Right lobe of liver (tissue), 4 donors: ENCODE results near the gene SLC16A10.

Source experiments
- POLR2A ChIP-seq: fragments of 450-650 bp; IDR thresholded peaks from one replicate; pipeline ENCODE4 v1.6.1; 2017; ENCODE audit warnings: antibody characterized with exemption, mild to moderate bottlenecking
- TF ChIP-seq, protein P1 (sequence below), 4 donors: fragments of 200-600 bp in 3 of 4; fragments of 450-650 bp in 1 of 4; IDR thresholded peaks; one replicate each; pipeline versions ENCODE4 v1.5.1 to v1.8.0; 2016 to 2022; ENCODE audit warnings: antibody characterized with exemption in 4 of 4, mild to moderate bottlenecking in 2 of 4
- donor health status: DM: no; HTN: no; CAD: no.
- donor health status: DM: no; HTN: no; CAD: no.
- donor health status: DM: no; HTN: yes; CAD: no.

DNA sequence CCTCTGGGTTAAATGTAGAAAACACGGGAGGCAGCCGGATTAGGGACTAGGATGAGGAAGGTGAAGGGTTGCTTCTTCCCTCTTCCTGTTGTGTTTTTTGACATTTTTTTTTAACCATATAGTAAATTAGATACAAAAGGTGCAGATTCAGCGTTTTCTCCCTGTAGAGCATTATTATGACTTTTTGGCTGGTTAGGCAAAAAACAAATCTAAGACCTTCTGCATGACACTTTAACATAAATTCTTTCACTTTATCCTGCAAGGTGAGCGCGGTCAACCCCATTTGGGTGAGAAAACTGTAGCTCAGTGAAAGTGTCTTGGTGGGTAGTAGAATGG lies 1.3 kb downstream of the SLC16A10 start:
- TF ChIP-seq, protein P1, sequence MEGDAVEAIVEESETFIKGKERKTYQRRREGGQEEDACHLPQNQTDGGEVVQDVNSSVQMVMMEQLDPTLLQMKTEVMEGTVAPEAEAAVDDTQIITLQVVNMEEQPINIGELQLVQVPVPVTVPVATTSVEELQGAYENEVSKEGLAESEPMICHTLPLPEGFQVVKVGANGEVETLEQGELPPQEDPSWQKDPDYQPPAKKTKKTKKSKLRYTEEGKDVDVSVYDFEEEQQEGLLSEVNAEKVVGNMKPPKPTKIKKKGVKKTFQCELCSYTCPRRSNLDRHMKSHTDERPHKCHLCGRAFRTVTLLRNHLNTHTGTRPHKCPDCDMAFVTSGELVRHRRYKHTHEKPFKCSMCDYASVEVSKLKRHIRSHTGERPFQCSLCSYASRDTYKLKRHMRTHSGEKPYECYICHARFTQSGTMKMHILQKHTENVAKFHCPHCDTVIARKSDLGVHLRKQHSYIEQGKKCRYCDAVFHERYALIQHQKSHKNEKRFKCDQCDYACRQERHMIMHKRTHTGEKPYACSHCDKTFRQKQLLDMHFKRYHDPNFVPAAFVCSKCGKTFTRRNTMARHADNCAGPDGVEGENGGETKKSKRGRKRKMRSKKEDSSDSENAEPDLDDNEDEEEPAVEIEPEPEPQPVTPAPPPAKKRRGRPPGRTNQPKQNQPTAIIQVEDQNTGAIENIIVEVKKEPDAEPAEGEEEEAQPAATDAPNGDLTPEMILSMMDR (IDR thresholded peaks at IDR 0.05) = no peak
- TF ChIP-seq POLR2A = no peak
